CD4-positive, alpha-beta T cell treated with Interleukin-21 for 1 hour (primary cell): ENCODE data around the gene NAALADL1.

Experiments used
- DNase-seq: peaks from one replicate; pipeline ENCODE4 v3.0.0-alpha.2; 2020

Gene NAALADL1

DNA sequence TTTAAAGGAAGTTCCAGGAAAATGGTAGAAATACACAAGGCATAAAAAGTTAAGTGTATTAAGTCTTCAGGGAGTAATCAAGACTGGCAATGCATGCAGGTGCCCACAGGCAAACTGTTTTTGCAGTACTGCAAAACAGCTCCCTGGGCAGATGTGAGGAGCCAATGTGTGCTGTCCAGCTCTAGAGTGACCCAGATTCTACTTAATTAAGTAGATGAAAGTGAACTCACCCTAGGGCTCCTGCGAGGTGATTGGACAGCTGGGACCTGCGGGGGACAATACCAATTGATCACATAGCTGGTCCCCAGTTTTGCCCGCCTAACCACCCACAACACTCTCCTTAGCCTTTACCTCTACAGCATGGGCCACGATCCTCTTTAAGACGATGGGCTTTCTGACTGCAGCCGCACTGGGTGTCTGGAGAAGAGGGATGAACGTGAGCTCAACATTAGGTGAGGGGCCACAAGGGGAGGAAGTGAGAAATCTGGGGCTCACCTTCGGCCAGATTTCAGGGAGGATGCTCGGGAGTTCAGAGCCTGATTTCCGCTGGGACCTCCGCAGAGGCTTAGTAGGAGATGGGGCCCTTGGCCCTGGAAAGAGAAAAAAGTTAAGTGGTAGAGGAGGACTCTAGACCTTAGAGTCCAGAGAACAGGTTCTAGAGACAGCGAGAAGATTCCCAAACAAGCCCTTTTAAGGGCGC is 24.9 kb upstream of the NAALADL1 start:
- DNase-seq, result no peak

DNA sequence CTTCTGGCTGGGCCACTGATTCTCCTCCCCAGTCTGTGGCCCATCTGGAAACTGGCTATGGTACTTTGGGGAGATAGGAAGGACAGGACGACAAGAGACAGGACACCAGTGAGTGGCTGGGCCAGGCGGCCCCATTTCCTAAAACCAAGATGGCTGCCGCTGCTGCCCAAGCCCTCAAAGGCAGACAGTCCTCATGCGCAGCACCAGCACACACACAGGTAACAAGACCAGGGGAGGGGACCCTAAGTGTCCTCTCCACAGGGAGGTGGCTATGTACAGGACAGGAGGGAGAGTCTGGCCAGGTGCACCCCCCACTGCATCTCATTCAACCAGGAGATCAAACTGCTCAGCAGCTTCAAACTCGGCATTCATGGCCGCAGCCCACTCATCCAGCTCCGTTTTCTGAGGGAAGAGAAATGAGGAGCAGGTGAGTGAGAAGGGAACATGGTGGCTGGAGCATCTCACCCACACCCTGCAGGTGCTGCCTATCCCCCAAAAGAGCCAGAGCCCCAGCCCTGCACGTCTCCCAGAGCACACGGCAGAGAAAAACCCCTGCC is 20.5 kb upstream of the NAALADL1 start:
- no peak for DNase-seq

DNA sequence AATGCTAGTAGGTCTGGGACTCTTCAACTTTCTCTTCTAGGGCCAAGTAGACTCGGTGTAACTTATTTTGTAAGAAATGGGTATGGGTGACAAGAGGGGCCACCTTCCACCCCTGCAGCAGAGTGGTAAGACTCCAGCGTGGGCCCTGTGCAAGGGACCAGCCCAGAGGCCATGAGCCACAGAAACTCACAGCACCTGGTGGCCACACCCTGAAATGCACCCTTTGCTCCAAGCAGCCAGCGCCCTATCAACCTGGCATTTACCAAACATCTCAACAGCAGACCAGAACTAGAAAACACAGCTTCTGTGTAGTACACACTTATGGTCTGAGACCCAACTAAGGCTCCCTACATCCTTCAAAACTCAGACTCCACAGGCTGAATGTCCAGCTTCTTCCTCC is 19.8 kb upstream of the NAALADL1 start:
- DNase-seq, result peak; percentile 83

DNA sequence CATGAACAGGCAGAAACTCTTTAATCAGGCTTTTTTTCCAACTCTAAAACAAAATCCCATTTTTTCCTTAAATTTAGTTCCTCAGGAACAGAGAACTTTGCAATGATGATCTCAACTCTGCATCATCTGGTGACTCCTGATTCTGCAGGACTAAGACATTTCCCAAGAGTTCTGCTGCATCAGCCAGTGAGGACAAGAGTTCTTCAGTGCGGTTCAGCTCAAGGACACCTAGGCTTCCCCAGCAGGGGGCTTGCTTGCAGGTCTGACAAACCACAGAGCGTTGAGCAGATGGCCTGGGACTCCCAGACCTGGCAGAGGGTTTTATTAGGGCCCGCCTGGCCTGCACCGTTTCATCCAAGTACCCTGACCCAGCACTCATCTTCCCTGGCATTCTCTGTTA is 19.1 kb upstream of the NAALADL1 start:
- no peak for DNase-seq

GRCh38 chr11:65072631-65072966 is 14.2 kb upstream of the NAALADL1 start:
- no peak for DNase-seq

GRCh38 chr11:65071907-65072630 is 13.7 kb upstream of the NAALADL1 start:
- no peak for DNase-seq

- DNase-seq, result no peak
Measured at GRCh38 chr11:65069217-65069616, 10.9 kb upstream of the NAALADL1 start.

- no peak for DNase-seq
Measured at GRCh38 chr11:65067446-65067845, 9.1 kb upstream of the NAALADL1 start.

GRCh38 chr11:65066805-65067291 is 8.5 kb upstream of the NAALADL1 start:
- DNase-seq, result no peak

DNA sequence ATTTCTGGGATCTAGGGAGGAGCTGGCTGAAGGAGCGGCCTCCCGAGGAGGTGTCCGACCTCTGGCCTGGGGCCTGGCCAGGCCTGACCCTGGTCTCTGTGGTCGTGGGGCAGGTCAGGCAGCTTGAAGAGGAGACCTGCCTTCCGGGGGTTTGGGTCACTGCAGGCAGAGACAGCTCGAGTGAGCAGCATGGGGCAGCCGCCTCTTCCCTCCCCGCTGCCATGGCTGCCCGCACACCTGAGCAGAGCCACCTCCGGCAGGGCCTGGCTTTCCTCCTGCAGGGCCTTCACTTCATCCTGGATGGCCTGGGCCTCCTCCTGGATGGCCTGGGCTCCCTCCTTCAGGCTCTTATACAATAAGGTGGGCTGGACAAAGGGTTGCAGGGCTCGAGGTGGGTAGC is 8.0 kb upstream of the NAALADL1 start:
- no peak for DNase-seq

GRCh38 chr11:65065851-65066250 is 7.5 kb upstream of the NAALADL1 start:
- no peak for DNase-seq

DNA sequence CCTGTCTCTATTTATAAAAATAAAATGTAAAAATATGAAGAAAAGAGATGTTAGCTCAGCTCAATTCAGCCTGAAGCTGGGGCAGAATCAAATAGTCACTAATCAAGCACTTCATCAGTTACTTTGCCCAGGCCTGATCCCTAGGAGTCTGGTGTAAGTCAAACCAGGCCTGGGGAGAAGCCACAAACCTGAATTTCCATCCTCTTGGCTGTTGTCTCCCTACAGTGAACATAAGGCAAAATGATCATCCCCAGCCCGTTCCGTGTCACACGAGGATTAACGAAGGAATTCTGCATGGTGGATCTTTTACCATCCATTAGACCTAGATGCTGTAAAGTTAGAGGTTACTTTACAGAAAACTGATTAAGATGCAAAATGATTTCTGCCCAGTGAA is 6.5 kb upstream of the NAALADL1 start:
- no peak for DNase-seq

- DNase-seq, result no peak
Measured at GRCh38 chr11:65063532-65063931, 5.2 kb upstream of the NAALADL1 start.

GRCh38 chr11:65060913-65061408 is 2.6 kb upstream of the NAALADL1 start:
- DNase-seq, result no peak

- DNase-seq, result no peak
Measured at GRCh38 chr11:65059959-65060824, 1.8 kb upstream of the NAALADL1 start.

DNA sequence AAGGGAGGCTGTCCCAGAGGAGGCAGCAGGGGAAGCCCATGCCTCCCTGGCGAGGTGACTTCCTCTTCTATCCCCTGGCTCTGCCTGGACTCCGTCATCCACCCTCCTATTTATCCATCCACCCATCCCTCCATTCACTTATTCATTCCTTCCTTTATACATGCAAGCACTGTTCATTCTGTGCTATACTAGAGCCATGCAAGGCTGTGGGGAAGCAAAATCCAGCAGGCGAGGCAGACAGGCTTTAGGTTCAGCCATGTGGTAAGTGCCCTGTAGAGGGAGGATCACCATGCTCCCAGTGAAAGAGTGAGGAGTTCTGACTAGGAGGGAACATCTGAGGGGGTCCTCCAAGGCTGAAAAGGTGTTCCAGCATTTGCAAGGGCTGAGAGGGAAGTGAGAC is 1.2 kb upstream of the NAALADL1 start:
- no peak for DNase-seq

- no peak for DNase-seq
Measured at GRCh38 chr11:65058012-65058411, 341 bp downstream of the NAALADL1 start.

GRCh38 chr11:65057526-65057925 is 827 bp downstream of the NAALADL1 start:
- DNase-seq, result no peak

DNA sequence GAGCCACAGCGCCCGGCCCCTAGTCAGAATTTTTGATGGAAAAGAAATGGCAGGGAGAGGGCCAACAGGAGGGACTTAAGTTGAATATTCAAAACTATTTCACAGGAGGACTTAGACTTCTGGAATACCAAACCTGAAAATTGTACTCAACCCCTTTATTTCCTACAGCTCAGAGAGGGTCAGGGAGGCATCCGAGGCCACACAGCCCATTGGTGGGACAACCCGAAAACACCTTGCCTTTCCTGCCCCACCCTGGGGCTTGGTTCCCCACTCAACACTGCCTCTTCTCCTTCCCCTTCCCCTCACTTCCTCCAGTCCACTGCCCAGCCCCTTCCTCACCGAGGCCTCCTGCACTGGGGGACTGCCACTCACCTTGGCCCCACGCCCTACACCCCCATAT is 1.4 kb downstream of the NAALADL1 start:
- no peak for DNase-seq

DNA sequence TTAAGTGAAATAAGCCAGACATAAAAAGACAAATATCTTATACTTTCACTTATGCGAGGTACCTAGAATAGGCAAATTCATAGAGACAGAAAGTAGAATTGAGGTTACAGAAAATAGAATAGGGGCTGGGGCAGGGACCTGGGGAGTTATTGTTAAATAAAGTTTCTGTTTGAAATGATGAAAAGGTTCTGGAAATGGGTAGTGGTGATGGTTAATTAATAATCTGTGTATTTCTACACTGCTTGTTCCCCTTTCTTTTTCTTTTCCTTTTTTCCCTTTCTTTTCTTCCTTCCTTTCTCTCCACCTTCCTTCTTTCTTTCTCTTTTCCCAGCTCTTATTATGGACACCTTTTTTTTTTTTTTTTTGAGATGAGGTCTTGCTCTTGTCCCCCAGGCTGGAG is 2.8 kb downstream of the NAALADL1 start:
- DNase-seq, result no peak

DNA sequence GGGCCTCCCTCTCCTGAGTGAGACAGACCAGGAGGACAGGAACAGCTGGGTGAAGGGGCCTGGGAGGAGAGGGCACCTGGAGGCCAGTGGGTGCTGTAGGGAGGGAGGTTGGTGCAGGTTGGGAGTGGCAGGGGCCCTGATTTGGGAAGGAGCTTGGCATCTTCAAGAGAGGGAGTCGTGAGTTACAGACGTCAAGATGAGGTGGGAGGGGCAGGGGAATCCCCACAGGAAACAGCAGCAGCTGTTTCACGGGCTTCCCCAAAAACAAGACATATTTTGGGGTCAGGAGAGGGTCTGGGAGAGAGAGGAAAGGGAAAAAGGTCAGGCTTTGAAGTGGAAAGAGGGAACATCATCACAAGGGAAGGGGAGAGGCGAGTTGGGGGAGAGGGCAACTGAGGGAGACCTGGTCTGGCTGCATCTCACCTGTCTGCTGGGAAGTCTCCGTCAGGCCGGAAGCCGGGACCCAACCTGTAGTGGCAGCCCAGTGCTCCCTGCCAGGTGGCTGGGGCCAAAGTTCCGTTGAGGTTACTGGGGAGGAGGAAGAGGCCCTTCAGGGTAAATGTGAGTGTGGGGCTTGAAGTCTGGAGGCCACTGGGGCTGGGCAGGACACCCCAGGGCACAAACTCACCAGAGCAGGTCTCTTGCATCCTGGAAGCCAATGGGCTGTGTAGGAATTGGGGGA is 4.4 kb downstream of the NAALADL1 start:
- DNase-seq, result peak; percentile 43

GRCh38 chr11:65051398-65051858 is 6.9 kb downstream of the NAALADL1 start:
- DNase-seq, result no peak
